HEK293T (cell line): Measurements from ENCODE around the gene BEX4.
"Not testable (repeated sequence)": the region's sequence is repeated elsewhere in the genome, so short reads cannot be mapped to it uniquely, and the experiment has no call there.

Experiments used
- CTCF ChIA-PET: fragments of 350-600 bp; formaldehyde crosslinking; extraction: SDS; loops from one replicate; lab custom pipeline; 2021; ENCODE audit warnings: antibody characterized with exemption, inconsistent platforms; lab: Yijun Ruan, JAX
- POLR2A ChIA-PET: fragments of 350-600 bp; formaldehyde crosslinking; extraction: SDS; loops from one replicate; lab custom pipeline; 2020; ENCODE audit warnings: antibody characterized with exemption, inconsistent platforms; lab: Yijun Ruan, JAX
- DNase-seq: peaks from one replicate; pipeline ENCODE4 v3.0.0; 2012; ENCODE audit warnings: mixed read lengths; ENCODE audit errors: extremely low spot score
- ARNT ChIP-seq: fragments of 450-650 bp; IDR thresholded peaks from 2 replicates; pipeline ENCODE4 v1.6.1; 2017; ENCODE audit warnings: mild to moderate bottlenecking
- BHLHE40 ChIP-seq: fragments of 450-650 bp; IDR thresholded peaks from 2 replicates; pipeline ENCODE4 v1.6.1; 2016; ENCODE audit warnings: mild to moderate bottlenecking, moderate library complexity, borderline replicate concordance
- CTBP1 ChIP-seq: fragments of 450-650 bp; IDR thresholded peaks from 2 replicates; pipeline ENCODE4 v1.6.1; 2016; ENCODE audit warnings: borderline replicate concordance
- ELF4 ChIP-seq: fragments of 450-650 bp; IDR thresholded peaks from 2 replicates; pipeline ENCODE4 v1.6.1; 2017; ENCODE audit warnings: antibody characterized with exemption
- FOXA1 ChIP-seq: fragments of 450-650 bp; IDR thresholded peaks from 2 replicates; pipeline ENCODE4 v1.6.1; 2016; ENCODE audit warnings: mild to moderate bottlenecking
- FOXK2 ChIP-seq: fragments of 450-650 bp; IDR thresholded peaks from 2 replicates; pipeline ENCODE4 v1.6.1; 2016; ENCODE audit warnings: mild to moderate bottlenecking
- FOXM1 ChIP-seq: fragments of 450-650 bp; IDR thresholded peaks from 2 replicates; pipeline ENCODE4 v1.6.1; 2017; ENCODE audit warnings: mild to moderate bottlenecking, borderline replicate concordance
- HDGF ChIP-seq: fragments of 450-650 bp; IDR thresholded peaks from 2 replicates; pipeline ENCODE4 v1.6.1; 2017; ENCODE audit warnings: antibody characterized with exemption, borderline replicate concordance
- L3MBTL2 ChIP-seq: fragments of 450-650 bp; conservative IDR thresholded peaks from 2 replicates; pipeline ENCODE4 v1.6.1; 2016; ENCODE audit warnings: mild to moderate bottlenecking
- LEF1 ChIP-seq: fragments of 450-650 bp; IDR thresholded peaks from 2 replicates; pipeline ENCODE4 v1.6.1; 2017; ENCODE audit warnings: mild to moderate bottlenecking, borderline replicate concordance
- PKNOX1 ChIP-seq: fragments of 450-650 bp; IDR thresholded peaks from 2 replicates; pipeline ENCODE4 v1.6.1; 2016
- SP1 ChIP-seq: fragments of 450-650 bp; IDR thresholded peaks from 2 replicates; pipeline ENCODE4 v1.6.1; 2017
- SUZ12 ChIP-seq: fragments of 450-650 bp; IDR thresholded peaks from 2 replicates; pipeline ENCODE4 v1.6.1; 2016; ENCODE audit warnings: mild to moderate bottlenecking
- TARDBP ChIP-seq: fragments of 450-650 bp; IDR thresholded peaks from 2 replicates; pipeline ENCODE4 v1.6.1; 2016

The BEX4 gene

GRCh38 chrX:103187953-103188475 lies 26.9 kb upstream of the BEX4 start:
- TF ChIP-seq FOXM1: no peak
- TF ChIP-seq TARDBP: no peak
- no peak for TF ChIP-seq SUZ12
- TF ChIP-seq PKNOX1: no peak
- TF ChIP-seq FOXA1: no peak
- no peak for TF ChIP-seq L3MBTL2
- CTCF ChIA-PET: interaction anchor here (1.3 kb wide), 1 partner anchor 237 kb away, joined by 3 read pairs; no protein-coding TSS in a partner anchor
- DNase-seq: no peak
- POLR2A ChIA-PET: no interaction called here

GRCh38 chrX:103197721-103198306 lies 17.1 kb upstream of the BEX4 start:
- no peak for DNase-seq
- CTCF ChIA-PET: no interaction called here
- TF ChIP-seq FOXA1 (no peak), CTBP1 (no peak), TARDBP (no peak), LEF1 (no peak), BHLHE40 (no peak), SUZ12 (no peak), FOXM1 (no peak), ARNT (no peak), FOXK2 (no peak)
- POLR2A ChIA-PET: no interaction called here

- CTCF ChIA-PET, DNase-seq, POLR2A ChIA-PET: not testable (repeated sequence)
These were observed 16.2 kb upstream of the BEX4 start for GRCh38 chrX:103198668-103199067.

GRCh38 chrX:103201041-103201440 lies 13.9 kb upstream of the BEX4 start:
- CTCF ChIA-PET: interaction anchor here (2.0 kb wide), 1 partner anchor 10 kb away, joined by 6 read pairs; no protein-coding TSS in a partner anchor
- TF ChIP-seq FOXA1 (no peak), BHLHE40 (no peak), ELF4 (no peak), HDGF (no peak), TARDBP (no peak), CTBP1 (no peak), FOXM1 (no peak), SUZ12 (no peak), LEF1 (no peak), FOXK2 (no peak), SP1 (no peak), PKNOX1 (no peak)
- POLR2A ChIA-PET: interaction anchor here (1.5 kb wide), 1 partner anchor 10 kb away, joined by 3 read pairs; no protein-coding TSS in a partner anchor
- no peak for DNase-seq

GRCh38 chrX:103210056-103210455 lies 4.9 kb upstream of the BEX4 start:
- ChIA-PET POLR2A (interaction anchor here (1.1 kb wide), 1 partner anchor 255 kb away, joined by 3 read pairs; no protein-coding TSS in a partner anchor), CTCF (interaction anchor here (0.6 to 2.3 kb wide), 5 partner anchors 39 to 264 kb away, joined by 3 to 13 read pairs (median 3); no protein-coding TSS in a partner anchor)
- DNase-seq: no peak
- TF ChIP-seq CTBP1: no peak
- no peak for TF ChIP-seq FOXA1
- no peak for TF ChIP-seq ELF4
- no peak for TF ChIP-seq BHLHE40
- no peak for TF ChIP-seq LEF1
- no peak for TF ChIP-seq FOXK2

- POLR2A ChIA-PET: interaction anchor here (0.9 to 1.1 kb wide), 4 partner anchors 10 to 253 kb away, joined by 3 to 4 read pairs (median 3); partner anchors contain the start of gene TCEAL8
- CTCF ChIA-PET: interaction anchor here (0.7 to 2.3 kb wide), 13 partner anchors 9 to 279 kb away, joined by 3 to 13 read pairs (median 4); no protein-coding TSS in a partner anchor
- TF ChIP-seq FOXA1 (no peak), ELF4 (no peak), TARDBP (no peak), PKNOX1 (peak; percentile 42)
- peak; percentile 63 for DNase-seq
These were observed 3.7 kb upstream of the BEX4 start for GRCh38 chrX:103211012-103211715.
